ENCODE data around the gene CPLANE2.
"Not testable (repeated sequence)": the region's sequence is repeated elsewhere in the genome, so short reads cannot be mapped to it uniquely, and the experiment has no call there.

Gene CPLANE2

DNA sequence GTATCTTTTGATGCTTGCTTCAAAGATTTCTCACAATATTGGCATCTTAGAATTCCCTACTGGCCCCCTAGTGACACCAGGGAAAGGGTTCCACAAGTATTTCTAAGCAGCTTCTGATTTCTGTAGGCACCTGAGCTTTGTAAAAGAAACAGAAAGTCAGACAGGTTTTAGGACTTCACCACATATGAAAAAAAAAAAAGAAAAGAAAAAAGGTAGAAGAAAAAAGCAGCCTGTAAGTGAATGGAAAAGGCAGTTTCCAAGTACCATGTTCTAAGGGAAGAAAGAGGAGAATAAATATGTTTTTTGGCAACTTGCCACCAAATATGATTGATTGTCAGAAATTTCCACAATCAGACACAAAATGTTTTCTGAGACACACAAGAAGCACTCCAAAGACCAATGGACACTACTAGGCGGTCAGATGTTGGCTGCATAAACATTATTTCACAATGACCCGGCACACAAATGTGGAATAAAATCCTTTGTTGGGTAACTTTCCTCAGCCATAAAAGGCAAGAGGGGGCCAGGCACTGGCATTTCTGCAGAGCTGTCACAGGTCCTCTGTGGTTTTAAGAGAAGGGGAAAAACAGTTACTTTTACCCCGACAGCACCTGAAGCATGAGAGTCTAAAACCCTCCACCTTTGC lies 12.7 kb upstream of the CPLANE2 start:
- DNase-seq (ENCODE audit: low read depth) = peak; percentile 87
- TF ChIP-seq, protein P1, sequence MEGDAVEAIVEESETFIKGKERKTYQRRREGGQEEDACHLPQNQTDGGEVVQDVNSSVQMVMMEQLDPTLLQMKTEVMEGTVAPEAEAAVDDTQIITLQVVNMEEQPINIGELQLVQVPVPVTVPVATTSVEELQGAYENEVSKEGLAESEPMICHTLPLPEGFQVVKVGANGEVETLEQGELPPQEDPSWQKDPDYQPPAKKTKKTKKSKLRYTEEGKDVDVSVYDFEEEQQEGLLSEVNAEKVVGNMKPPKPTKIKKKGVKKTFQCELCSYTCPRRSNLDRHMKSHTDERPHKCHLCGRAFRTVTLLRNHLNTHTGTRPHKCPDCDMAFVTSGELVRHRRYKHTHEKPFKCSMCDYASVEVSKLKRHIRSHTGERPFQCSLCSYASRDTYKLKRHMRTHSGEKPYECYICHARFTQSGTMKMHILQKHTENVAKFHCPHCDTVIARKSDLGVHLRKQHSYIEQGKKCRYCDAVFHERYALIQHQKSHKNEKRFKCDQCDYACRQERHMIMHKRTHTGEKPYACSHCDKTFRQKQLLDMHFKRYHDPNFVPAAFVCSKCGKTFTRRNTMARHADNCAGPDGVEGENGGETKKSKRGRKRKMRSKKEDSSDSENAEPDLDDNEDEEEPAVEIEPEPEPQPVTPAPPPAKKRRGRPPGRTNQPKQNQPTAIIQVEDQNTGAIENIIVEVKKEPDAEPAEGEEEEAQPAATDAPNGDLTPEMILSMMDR (conservative IDR thresholded peaks at IDR 0.05; ENCODE audit: control insufficient read depth, insufficient read depth, low read depth, low read length) = no peak
- H3K4me3 ChIP-seq (ENCODE audit: control insufficient read depth, low read depth, low read length) = no peak overlapping the region

DNA sequence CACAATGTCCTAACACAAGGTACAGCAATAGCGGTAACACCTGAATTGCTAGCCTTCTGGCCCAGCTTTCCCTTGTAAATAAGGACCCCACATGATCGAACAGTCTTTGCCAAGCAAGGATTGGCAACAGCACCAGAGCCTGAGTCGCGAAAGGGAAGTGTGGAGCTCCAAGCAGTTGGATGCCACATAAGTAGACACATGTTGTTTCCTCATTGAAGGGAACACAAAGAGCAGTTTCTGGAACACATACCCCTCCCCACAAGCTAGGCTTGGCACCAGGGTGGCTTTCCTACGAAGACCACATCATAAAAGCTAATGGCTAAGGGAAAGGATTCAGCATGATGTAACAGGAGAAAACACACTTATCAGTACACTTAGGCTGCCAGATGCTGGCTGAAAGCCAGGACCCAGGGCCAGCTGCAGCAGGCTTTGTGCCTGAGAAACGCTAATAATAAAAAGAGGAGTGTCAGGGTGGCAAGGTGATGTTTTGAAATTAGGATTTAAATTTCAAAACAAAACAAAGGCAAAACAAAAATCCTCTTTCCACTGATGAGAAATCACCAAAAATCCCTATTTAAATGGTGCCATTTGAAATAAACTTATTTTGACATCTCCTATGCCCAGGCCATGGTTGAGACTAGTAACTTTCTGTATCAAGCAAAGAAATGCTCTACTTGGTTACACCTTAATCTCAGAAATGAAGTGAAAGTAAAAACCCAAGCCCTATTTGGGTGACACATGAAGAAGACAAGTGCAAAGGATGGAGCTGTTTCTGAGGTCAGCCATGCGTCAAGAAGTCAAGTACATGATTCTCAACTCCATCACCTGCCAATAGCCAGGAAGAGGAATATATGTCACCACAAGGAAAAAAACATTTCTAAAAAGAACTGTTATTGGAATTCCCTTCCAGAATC lies 11.9 kb upstream of the CPLANE2 start:
- no peak overlapping the region for H3K4me3 ChIP-seq (ENCODE audit: control insufficient read depth, low read depth, low read length)
- TF ChIP-seq, protein P1 (conservative IDR thresholded peaks at IDR 0.05; ENCODE audit: control insufficient read depth, insufficient read depth, low read depth, low read length) = no peak
- DNase-seq (ENCODE audit: low read depth) = peak; percentile 77

DNA sequence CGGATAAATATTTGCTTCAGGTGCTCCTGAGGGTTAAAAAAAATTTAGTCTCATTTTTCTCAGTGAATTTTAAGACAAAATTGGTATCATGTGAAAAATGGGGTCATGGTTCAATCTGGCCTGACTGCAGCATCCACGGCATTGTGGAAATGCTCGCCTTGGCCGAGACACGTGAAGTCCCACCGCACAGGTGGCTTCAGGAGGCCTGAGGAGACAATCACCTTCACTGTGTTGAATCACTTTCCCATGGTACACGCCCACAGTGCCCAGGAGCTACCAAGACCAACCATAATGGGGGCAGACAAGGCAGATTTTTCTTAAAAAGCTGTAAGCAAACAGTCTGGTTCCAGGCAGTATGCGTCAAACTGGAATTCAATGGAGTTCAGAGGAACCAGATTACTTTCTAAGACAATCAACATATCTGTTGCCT lies 11.0 kb upstream of the CPLANE2 start:
- no peak for DNase-seq (ENCODE audit: low read depth)
- H3K4me3 ChIP-seq (ENCODE audit: control insufficient read depth, low read depth, low read length) = no peak overlapping the region
- TF ChIP-seq, protein P1 (conservative IDR thresholded peaks at IDR 0.05; ENCODE audit: control insufficient read depth, insufficient read depth, low read depth, low read length) = no peak

DNA sequence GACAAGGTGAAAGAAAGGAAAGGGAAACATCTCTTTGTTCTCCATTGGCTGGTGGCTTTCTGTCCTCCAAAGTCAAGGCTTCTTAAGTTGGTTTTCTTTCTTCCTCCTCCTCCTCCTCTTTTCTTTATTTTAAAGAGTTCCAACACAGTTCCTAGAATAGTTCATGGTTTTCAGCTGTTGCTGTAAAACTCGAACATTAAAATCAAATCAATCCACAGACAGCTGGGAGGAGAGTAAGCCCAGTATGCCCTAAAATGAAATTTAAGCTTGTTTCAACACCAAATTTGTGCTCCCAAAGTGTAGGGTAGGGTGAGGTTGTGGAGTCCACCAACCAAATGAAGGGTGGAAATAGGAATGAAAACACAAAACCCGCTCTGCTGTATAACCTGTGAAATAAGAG lies 10.5 kb upstream of the CPLANE2 start:
- TF ChIP-seq, protein P1 (conservative IDR thresholded peaks at IDR 0.05; ENCODE audit: control insufficient read depth, insufficient read depth, low read depth, low read length) = no peak
- DNase-seq (ENCODE audit: low read depth) = no peak
- no peak overlapping the region for H3K4me3 ChIP-seq (ENCODE audit: control insufficient read depth, low read depth, low read length)

DNA sequence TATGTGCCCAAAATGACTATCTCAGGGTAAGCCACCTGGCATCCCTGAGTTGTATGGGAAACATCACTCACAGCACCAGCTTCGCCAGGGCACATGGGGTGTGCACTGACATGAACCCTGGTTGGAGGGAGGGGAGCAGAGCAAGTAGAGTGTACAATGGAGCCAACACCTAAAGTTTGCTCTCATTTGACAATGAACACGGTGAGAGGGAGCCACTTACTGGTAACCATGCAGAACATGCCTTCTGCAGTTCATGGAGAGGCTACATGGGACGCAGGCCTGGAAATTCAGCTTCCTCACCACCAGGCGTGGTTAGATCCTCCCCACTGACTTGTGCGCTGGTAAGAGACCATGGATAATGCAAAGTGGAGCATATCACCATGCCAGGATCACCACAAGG lies 10.0 kb upstream of the CPLANE2 start:
- H3K4me3 ChIP-seq (ENCODE audit: control insufficient read depth, low read depth, low read length) = no peak overlapping the region
- DNase-seq (ENCODE audit: low read depth) = no peak
- TF ChIP-seq, protein P1 (conservative IDR thresholded peaks at IDR 0.05; ENCODE audit: control insufficient read depth, insufficient read depth, low read depth, low read length) = no peak

DNA sequence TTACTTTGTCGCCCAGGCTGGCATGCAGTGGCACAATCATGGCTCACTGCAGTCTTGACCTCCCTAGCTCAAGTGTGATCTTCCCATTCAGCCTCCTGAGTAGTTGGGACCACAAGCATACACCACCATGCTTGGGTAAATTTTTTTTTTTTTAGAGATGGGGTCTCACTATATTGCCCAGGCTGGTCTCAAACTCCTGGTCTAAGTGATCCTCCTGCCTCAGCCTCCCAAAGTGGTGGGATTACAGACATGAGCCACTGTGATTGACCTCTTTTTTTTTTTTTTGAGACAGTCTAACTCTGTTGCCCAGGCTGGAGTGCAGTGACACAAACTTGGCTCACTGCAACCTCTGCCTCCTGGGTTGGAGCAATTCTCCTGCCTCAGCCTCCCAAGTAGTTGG lies 9.3 kb upstream of the CPLANE2 start:
- not testable (repeated sequence) for H3K4me3 ChIP-seq (ENCODE audit: control insufficient read depth, low read depth, low read length); DNase-seq (ENCODE audit: low read depth)
